ENCODE results near the gene KIF2A.

Gene KIF2A

GRCh38 chr5:62288118-62288517, 17.9 kb upstream of the KIF2A start:
- no peak overlapping the region for H3K4me3 ChIP-seq (ENCODE audit: low read depth, low read length)
- no peak for TF ChIP-seq BCL11A (tag by site-specific recombination; IDR thresholded peaks at IDR 0.05; ENCODE audit: low read depth)
- no peak for TF ChIP-seq ZNF324 (tag by site-specific recombination; IDR thresholded peaks at IDR 0.05)
- TF ChIP-seq SCRT2 (tag by site-specific recombination; IDR thresholded peaks at IDR 0.05), result no peak
- TF ChIP-seq TRIM28 (IDR thresholded peaks at IDR 0.05; ENCODE audit: borderline replicate concordance, low read length), result no peak
- no peak for TF ChIP-seq ZNF19 (tag by site-specific recombination; IDR thresholded peaks at IDR 0.05; ENCODE audit: low read depth)
- no peak for TF ChIP-seq ZNF677 (tag by site-specific recombination; IDR thresholded peaks at IDR 0.05)
- H3K27ac ChIP-seq (ENCODE audit: extremely low read depth, low read depth, low read length), result no peak overlapping the region
- no peaks in the 10 kb centered on the region for H3K36me3 ChIP-seq (ENCODE audit: control insufficient read depth in 2 of 2, insufficient read depth in 1 of 2, low read length in 2 of 2)
- POLR2A ChIA-PET, result no interaction called here
- H3K9me3 ChIP-seq (ENCODE audit: control insufficient read depth, insufficient read depth, low read depth, low read length), result no peaks in the 10 kb centered on the region
- CTCF ChIA-PET, result interaction anchor here (0.6 to 0.7 kb wide), 2 partner anchors 41 to 178 kb away, joined by 3 to 5 read pairs; no protein-coding TSS in a partner anchor
- no peaks in the 10 kb centered on the region for H3K4me1 ChIP-seq (ENCODE audit: control insufficient read depth, insufficient read depth, low read length)

- ChIA-PET POLR2A (no interaction called here), CTCF (no interaction called here)
- no peaks in the 10 kb centered on the region for H3K36me3 ChIP-seq (ENCODE audit: control insufficient read depth in 2 of 2, insufficient read depth in 1 of 2, low read length in 2 of 2)
- no peaks in the 10 kb centered on the region for H3K9me3 ChIP-seq (ENCODE audit: control insufficient read depth, insufficient read depth, low read depth, low read length)
- H3K27ac ChIP-seq (ENCODE audit: extremely low read depth, low read depth, low read length), result no peak overlapping the region
- H3K4me1 ChIP-seq (ENCODE audit: control insufficient read depth, insufficient read depth, low read length), result no peaks in the 10 kb centered on the region
- H3K4me3 ChIP-seq (ENCODE audit: low read depth, low read length), result no peak overlapping the region
- no peak for TF ChIP-seq SALL2 (tag by site-specific recombination; IDR thresholded peaks at IDR 0.05; ENCODE audit: borderline replicate concordance)
- TF ChIP-seq, protein P1, sequence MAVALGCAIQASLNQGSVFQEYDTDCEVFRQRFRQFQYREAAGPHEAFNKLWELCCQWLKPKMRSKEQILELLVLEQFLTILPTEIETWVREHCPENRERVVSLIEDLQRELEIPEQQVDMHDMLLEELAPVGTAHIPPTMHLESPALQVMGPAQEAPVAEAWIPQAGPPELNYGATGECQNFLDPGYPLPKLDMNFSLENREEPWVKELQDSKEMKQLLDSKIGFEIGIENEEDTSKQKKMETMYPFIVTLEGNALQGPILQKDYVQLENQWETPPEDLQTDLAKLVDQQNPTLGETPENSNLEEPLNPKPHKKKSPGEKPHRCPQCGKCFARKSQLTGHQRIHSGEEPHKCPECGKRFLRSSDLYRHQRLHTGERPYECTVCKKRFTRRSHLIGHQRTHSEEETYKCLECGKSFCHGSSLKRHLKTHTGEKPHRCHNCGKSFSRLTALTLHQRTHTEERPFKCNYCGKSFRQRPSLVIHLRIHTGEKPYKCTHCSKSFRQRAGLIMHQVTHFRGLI (tag by site-specific recombination; IDR thresholded peaks at IDR 0.05), result no peak
- no peak for TF ChIP-seq ZNF558 (tag by site-specific recombination; IDR thresholded peaks at IDR 0.05)
- no peak for TF ChIP-seq ZNF561 (tag by site-specific recombination; IDR thresholded peaks at IDR 0.05; ENCODE audit: borderline replicate concordance)
- TF ChIP-seq ZNF404 (tag by site-specific recombination; IDR thresholded peaks at IDR 0.05), result no peak
- TF ChIP-seq ZNF664 (tag by site-specific recombination; IDR thresholded peaks at IDR 0.05), result no peak
- no peak for TF ChIP-seq ZEB2 (tag by site-specific recombination; IDR thresholded peaks at IDR 0.05)
- no peak for TF ChIP-seq ZNF571 (tag by site-specific recombination; IDR thresholded peaks at IDR 0.05)
- no peak for TF ChIP-seq ZBTB44 (tag by site-specific recombination; IDR thresholded peaks at IDR 0.05)
- TF ChIP-seq, protein P2, sequence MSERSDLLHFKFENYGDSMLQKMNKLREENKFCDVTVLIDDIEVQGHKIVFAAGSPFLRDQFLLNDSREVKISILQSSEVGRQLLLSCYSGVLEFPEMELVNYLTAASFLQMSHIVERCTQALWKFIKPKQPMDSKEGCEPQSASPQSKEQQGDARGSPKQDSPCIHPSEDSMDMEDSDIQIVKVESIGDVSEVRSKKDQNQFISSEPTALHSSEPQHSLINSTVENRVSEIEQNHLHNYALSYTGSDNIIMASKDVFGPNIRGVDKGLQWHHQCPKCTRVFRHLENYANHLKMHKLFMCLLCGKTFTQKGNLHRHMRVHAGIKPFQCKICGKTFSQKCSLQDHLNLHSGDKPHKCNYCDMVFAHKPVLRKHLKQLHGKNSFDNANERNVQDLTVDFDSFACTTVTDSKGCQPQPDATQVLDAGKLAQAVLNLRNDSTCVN (tag by site-specific recombination; optimal IDR thresholded peaks at IDR 0.05), result no peak
- no peak for TF ChIP-seq ZFP41 (tag by site-specific recombination; IDR thresholded peaks at IDR 0.05; ENCODE audit: borderline replicate concordance)
- no peak for TF ChIP-seq ZNF146 (tag by site-specific recombination; IDR thresholded peaks at IDR 0.05)
- no peak for TF ChIP-seq ZNF626 (tag by site-specific recombination; IDR thresholded peaks at IDR 0.05)
- TF ChIP-seq, protein P3, sequence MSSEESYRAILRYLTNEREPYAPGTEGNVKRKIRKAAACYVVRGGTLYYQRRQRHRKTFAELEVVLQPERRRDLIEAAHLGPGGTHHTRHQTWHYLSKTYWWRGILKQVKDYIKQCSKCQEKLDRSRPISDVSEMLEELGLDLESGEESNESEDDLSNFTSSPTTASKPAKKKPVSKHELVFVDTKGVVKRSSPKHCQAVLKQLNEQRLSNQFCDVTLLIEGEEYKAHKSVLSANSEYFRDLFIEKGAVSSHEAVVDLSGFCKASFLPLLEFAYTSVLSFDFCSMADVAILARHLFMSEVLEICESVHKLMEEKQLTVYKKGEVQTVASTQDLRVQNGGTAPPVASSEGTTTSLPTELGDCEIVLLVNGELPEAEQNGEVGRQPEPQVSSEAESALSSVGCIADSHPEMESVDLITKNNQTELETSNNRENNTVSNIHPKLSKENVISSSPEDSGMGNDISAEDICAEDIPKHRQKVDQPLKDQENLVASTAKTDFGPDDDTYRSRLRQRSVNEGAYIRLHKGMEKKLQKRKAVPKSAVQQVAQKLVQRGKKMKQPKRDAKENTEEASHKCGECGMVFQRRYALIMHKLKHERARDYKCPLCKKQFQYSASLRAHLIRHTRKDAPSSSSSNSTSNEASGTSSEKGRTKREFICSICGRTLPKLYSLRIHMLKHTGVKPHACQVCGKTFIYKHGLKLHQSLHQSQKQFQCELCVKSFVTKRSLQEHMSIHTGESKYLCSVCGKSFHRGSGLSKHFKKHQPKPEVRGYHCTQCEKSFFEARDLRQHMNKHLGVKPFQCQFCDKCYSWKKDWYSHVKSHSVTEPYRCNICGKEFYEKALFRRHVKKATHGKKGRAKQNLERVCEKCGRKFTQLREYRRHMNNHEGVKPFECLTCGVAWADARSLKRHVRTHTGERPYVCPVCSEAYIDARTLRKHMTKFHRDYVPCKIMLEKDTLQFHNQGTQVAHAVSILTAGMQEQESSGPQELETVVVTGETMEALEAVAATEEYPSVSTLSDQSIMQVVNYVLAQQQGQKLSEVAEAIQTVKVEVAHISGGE (tag by site-specific recombination; conservative IDR thresholded peaks at IDR 0.05; ENCODE audit: low read depth), result no peak
- TF ChIP-seq ZNF843 (tag by site-specific recombination; IDR thresholded peaks at IDR 0.05), result no peak
- TF ChIP-seq ZBTB20 (tag by site-specific recombination; IDR thresholded peaks at IDR 0.05), result no peak
- no peak for TF ChIP-seq INSM2 (tag by site-specific recombination; IDR thresholded peaks at IDR 0.05)
- no peak for TF ChIP-seq ZSCAN16 (tag by site-specific recombination; IDR thresholded peaks at IDR 0.05)
Measured at GRCh38 chr5:62289813-62290212, 16.2 kb upstream of the KIF2A start.
